ENCODE measurements around the gene MSANTD3. TPM values are rescaled to one million over a fixed set of nuclear protein-coding genes. Genes with fewer than 3 reads are reported as not detected.
"Not testable (repeated sequence)": the region's sequence is repeated elsewhere in the genome, so short reads cannot be mapped to it uniquely, and the experiment has no call there.

The MSANTD3 gene
- total RNA-seq, 1 donor from 2014 or later: 64.7 TPM

- peak; percentile 94 for DNase-seq (ENCODE audit: low read depth)
Measured at GRCh38 chr9:100428871-100429654, 2.1 kb downstream of the MSANTD3 start.

GRCh38 chr9:100430286-100430940 lies 3.5 kb downstream of the MSANTD3 start:
- DNase-seq (ENCODE audit: low read depth): no peak

GRCh38 chr9:100431886-100432285 lies 4.9 kb downstream of the MSANTD3 start:
- DNase-seq (ENCODE audit: low read depth): no peak

GRCh38 chr9:100432736-100433135 lies 5.8 kb downstream of the MSANTD3 start:
- DNase-seq (ENCODE audit: low read depth): no peak

- DNase-seq (ENCODE audit: low read depth): no peak
Measured at GRCh38 chr9:100436571-100436970, 9.6 kb downstream of the MSANTD3 start.

GRCh38 chr9:100437860-100438805 lies 11.2 kb downstream of the MSANTD3 start:
- DNase-seq (ENCODE audit: low read depth): peak; percentile 82

GRCh38 chr9:100440071-100440470 lies 13.1 kb downstream of the MSANTD3 start:
- DNase-seq (ENCODE audit: low read depth): peak; percentile 96

GRCh38 chr9:100440487-100440886 lies 13.5 kb downstream of the MSANTD3 start:
- not testable (repeated sequence) for DNase-seq (ENCODE audit: low read depth)

- DNase-seq (ENCODE audit: low read depth): no peak
Measured at GRCh38 chr9:100441911-100442361, 15.0 kb downstream of the MSANTD3 start.

GRCh38 chr9:100443781-100444768 lies 17.1 kb downstream of the MSANTD3 start:
- no peak for DNase-seq (ENCODE audit: low read depth)

GRCh38 chr9:100445161-100445902 lies 18.4 kb downstream of the MSANTD3 start:
- peak; percentile 71 for DNase-seq (ENCODE audit: low read depth)

- no peak for DNase-seq (ENCODE audit: low read depth)
Measured at GRCh38 chr9:100445903-100446549, 19.1 kb downstream of the MSANTD3 start.

GRCh38 chr9:100447041-100447440 lies 20.1 kb downstream of the MSANTD3 start:
- no peak for DNase-seq (ENCODE audit: low read depth)

GRCh38 chr9:100448266-100448665 lies 21.3 kb downstream of the MSANTD3 start:
- DNase-seq (ENCODE audit: low read depth): no peak

- DNase-seq (ENCODE audit: low read depth): no peak
Measured at GRCh38 chr9:100449420-100449819, 22.5 kb downstream of the MSANTD3 start.

GRCh38 chr9:100452894-100453293 lies 26.0 kb downstream of the MSANTD3 start:
- no peak for DNase-seq (ENCODE audit: low read depth)

GRCh38 chr9:100455470-100455869 lies 28.5 kb downstream of the MSANTD3 start:
- peak; percentile 22 for DNase-seq (ENCODE audit: low read depth)

- DNase-seq (ENCODE audit: low read depth): no peak
Measured at GRCh38 chr9:100457517-100457916, 30.6 kb downstream of the MSANTD3 start.

- DNase-seq (ENCODE audit: low read depth): no peak
Measured at GRCh38 chr9:100459963-100460362, 33.0 kb downstream of the MSANTD3 start.

Data from myocyte (in vitro differentiated cells).